HG03575 (cell line): ENCODE data around the gene SLC9A8.
"Not testable (repeated sequence)": the region's sequence is repeated elsewhere in the genome, so short reads cannot be mapped to it uniquely, and the experiment has no call there.

Source experiments
- ATAC-seq: cut with Tn5 transposase; IDR thresholded peaks from one replicate; pipeline ENCODE4 v1.9.1; 2021; ENCODE audit not compliant: unreplicated experiment, insufficient number of reproducible peaks, low FRiP score; ENCODE audit errors: extremely low read depth

SLC9A8 gene

DNA sequence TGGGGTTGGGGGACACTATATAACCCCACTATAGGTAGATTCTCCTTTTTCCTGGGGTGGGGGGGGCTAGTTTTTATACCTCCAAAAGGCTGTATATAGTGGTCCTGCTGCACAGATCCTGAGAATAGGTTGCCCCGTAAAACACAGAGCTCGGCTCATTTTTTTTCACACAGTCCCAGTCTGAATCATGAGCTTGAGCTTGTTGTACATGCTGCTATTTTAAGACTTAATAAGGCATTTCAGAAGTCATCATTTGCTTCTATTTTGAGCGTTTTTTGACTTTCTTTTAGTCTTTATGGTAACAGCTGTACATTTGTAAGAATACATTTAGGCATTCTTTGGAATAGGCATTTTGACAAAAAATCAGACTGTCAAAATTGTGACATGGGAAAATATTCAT, 30.5 kb downstream of the SLC9A8 start:
- ATAC-seq = no peak

DNA sequence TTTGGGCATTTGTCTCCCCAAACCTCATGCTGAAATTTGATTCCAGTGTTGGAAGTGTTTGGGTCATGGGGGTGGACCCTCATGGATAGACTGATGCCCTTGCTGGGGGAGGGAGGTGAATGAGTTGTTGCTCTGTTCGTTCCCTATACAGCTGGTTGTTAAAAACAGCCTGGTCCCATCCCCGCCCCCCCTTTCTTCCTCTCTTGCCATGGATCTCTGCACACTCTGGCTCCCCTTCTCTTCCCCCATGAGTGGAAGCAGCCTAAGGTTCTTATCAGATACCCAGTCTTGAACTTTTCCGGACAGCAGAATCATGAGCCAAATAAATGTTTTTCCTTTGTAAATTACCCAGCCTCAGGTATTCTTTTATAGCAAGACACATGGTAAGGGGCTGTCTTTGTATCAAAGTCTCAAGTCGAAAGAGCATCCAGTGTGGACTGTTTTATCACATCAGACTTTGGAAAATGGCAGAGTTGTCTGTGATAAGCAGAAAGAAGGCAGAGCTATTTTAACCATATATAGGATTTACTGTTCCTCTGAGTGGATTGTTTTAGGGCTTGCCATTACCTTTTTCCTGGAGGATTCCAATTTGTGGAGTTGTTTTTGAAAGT, 31.2 kb downstream of the SLC9A8 start:
- no peak for ATAC-seq

DNA sequence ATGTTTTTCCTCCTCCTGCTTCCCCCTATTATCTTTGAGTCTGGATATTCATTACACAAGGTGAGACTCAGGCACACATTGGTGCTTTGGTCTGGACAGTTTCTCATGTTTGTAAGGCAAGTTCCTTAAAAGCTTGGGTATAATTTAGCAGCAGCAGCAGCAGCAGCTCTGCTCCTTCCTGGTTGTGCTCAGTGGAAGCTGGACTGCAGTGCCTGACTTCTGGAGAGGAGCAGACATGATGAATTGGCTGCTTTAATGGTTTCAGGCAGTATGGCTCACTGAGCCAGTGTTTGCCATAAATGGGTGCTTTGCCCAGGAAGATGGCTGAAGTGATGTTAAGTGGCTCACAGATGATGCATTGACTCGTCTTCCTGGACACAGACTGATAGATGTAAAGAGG, 32.4 kb downstream of the SLC9A8 start:
- no peak for ATAC-seq

DNA sequence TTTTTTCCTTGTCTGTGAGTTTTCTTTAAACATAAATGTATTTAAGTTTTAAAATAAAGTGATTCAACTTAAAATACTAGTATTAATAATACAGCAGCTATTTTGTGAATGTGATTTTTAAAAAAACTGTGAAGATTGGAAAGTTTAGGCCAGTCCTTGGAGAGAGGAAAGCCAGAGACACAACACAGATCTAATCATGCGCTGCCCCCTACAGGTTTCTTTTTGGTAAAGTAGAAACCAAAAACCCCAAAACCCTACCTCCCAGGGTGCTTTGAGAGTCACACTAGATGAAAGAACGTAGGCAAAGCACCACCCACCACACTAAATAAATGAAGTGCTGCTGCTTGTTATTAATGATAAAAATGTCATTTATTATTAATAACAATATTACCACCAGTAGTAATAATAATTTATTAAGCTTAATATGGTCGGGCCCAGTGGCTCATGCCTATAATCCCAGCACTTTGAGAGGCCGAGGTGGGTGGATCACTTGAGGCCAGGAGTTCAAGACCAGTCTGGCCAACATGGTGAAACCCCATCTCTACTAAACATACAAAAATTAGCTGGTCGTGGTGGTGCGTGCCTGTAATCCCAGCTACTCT, 33.7 kb downstream of the SLC9A8 start:
- no peak for ATAC-seq

DNA sequence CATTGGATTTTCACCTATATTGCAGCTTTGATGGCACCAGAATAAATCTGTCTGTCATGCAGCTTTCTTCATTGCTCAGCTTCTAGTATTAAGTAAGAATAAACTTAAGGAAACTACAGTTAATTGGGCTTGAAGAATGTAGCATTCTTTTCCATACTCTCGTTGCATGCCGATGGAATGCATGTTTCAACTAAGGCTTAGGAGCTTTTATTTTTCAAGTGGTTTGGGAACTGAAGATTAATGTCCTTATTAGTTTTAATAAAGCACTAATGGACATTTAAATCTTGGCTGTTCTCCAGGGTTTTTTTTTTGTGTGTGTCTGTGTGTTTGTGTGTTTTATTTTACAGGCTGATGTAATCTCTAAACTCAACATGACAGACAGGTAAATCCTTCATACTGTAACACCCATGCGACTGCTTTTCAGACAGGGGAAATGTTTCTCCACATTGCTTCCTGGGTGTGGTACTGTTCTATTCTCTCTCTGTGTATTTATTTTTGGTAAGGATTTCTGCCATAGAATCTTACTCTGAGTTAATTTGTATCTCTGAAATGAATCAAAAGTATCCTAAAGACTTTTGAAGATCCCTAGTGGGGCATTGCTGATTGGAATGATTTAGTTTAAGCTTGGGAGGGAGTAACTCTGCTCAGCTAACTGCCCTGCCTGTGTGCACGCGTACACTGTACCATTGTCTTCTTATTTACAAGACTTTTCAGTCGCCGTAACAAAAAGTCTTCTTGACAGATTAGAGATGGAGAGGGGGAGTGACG, 38.0 kb downstream of the SLC9A8 start:
- ATAC-seq = no peak

DNA sequence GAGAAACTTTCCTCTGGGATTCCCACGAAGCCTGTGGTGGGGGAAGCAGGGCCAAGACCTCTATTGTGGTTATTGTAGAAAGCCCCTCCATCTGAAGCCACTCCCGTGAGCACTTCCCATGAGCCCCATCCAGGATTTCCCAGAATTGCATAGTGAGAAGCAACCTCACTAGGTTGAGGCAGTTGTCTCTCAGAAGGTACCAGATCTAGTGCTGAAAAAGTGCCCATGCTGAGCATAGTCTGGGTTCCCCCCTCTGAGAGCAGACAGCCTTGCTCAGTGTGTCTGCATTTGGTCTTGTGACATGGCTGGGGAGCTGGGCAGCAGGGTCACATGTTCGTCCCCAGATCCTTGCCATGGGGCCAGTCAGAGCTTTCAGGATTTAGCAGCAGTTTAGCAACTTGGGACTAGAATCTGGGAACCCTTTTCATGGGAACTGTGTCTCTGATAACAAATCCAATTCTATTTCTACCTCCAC, 38.6 kb downstream of the SLC9A8 start:
- ATAC-seq = no peak

DNA sequence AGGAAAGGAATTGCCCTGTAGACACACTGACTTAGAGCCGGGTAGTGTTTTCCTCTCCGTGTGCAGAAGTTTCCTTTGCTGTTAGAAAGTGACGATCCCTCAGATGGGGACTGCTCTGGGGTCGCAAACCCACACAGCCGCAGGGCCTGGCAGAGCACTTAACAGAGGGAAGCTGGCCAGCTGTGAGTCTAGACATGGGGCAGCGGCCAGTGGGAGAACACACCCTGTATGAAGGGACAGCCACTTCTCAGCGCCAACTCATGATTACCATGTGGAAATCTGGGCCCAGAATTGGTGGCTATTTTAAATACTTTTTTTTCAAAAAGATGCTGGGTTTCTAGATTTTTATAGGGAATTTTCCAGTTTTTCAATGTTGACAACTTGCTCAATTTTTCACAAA, 39.4 kb downstream of the SLC9A8 start:
- no peak for ATAC-seq

DNA sequence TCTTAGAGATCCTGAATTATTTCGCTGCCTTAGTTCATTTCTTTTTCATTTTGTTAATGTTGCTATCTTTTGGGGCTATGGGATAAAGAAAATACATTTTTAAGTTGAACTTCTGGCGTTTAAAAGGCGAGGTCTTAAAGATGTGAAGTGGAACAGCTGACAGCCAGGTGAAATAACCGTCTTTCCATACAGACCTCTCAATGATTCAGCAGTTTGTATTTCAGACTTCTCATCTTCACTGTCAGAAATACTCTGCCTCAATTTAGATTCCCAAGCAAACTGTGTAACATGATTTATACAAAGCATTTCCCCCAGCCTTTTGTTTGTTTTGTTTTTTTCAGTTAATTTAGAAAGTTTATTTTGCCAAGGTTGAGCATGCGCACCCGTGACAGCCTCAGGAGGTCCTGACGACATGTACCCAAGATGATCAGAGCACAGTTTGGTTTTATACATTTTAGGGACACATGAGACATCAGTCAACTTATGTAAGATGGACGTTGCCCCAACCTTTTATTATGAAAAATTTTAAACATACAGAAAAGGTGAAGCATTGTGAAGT, 40.0 kb downstream of the SLC9A8 start:
- no peak for ATAC-seq

DNA sequence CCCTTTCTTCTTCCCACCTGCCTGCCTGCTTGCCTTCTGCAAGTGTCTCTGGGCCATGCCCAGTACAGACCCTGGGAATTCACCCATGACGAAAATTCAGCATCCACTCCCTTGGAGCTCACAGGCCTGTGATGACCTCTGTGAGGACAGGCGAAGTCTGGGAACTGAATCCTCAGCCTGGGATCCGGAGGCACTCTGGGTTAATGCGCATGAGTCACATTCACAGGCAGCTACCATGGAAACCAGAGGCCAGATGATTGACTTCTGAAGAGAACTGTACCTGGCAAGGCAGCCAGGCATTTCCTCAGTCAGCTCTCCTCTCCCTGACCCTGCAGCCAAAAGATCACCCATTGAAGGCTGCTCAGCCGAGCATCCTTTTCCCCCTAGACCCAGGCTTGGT, 41.0 kb downstream of the SLC9A8 start:
- no peak for ATAC-seq

DNA sequence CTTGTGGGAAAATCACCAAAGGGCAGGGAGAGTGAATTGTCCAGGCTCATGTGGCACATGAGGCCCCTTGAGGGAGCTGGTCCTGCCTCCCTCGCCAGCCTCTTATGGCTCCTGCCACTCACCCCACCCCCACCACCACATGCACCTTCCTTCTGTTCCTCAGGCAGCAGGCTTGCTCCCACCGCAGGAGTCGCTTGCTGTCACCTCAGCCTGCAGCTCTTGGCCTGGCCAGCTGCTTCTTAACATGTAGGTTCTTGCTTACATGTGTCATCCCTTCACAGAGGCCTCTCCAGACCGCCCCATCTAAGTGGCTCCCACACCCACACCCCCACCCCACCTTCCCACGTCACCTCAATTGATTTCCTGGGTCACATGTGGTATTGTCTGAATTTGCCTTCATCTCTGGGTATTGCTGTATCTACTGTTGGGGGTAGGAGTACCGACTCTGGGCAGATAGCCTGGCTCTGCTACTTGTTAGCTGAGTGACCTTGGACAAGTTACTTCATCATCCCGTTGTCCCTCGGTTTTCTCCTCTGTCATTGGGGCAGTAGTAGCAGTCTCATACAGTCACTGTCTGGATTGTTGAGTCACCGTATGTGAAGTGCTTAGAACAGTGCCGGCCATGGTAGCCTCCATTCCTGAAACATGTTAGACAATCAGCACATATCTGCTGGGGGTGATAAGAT, 41.7 kb downstream of the SLC9A8 start:
- ATAC-seq = no peak

DNA sequence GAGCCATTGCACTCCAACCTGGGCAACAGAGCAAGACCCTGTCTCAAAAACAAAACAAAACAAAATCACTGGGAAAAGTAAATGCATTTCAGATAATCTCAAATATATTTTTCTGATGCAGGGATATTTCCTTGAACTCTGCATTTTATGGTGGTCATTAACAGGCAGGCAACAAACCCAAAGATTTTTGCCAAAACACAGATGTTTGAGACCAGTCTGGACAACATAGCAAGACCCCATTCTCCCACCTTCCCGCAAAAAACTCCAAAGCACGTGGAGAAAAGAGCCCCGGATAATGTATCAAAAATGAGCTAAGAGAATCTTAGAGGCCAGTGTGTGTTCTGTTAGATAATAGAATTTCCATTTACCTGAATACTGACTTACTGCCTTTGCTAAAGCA, 44.3 kb downstream of the SLC9A8 start:
- ATAC-seq = no peak

DNA sequence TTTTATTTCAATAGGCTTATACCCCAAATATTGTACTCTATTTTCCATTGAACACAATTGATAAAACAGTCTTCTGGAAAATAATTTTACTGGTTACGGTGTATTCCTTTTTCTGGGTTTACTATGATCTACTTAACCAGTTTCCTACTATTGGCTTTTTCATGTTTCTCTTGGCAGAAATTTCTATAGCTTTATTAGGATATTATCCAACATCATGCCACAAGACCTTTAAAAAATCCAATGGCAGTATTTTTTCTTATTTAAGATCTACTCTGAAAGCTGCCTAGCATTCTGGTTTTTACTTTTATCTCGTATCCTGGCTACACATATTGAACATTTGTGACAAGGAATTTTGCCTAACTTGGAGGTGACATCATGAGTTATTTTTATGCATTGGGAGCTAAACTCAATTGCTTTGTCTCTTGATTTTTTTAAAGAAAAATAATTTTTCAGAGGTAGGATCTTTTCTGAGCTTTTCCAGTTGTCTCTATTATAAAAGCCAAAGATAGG, 45.5 kb downstream of the SLC9A8 start:
- no peak for ATAC-seq

DNA sequence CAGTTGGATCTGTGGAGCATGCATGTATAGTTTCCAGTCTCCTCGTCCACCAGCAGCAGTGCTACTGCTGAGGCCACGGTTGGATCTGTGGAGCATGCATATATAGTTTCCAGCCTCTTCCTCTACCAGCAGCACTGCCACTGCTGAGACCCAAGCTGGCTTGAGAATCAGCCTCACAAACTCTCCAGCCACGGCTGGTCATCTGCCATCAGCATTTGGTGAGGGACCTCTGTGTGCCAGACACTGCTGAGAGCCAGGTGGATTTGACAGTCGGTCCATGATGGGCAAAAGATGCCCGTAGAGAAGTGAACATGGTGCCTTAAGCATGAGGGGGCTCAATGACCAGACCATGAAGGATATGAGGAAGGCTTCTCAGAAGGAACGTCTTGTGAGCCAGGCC, 46.4 kb downstream of the SLC9A8 start:
- no peak for ATAC-seq

DNA sequence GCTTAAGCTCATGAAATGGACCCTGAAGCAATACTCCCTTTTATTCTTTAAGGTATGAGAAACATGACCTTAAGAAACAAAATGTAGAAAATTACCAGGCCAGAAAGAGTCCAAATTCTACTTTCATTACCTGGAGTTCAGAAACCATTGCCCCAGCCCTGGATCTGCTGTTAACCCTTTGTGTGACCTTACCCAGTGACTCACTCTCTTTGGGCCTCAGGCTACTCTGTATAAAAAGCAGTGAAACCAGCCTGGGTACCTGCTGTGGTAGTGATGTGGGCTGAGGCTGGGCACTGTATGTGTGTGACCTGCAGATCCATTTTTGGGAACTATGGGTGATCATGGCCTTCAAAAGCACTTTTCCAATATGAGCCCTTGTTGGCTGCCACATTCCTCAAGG, 47.2 kb downstream of the SLC9A8 start:
- no peak for ATAC-seq

DNA sequence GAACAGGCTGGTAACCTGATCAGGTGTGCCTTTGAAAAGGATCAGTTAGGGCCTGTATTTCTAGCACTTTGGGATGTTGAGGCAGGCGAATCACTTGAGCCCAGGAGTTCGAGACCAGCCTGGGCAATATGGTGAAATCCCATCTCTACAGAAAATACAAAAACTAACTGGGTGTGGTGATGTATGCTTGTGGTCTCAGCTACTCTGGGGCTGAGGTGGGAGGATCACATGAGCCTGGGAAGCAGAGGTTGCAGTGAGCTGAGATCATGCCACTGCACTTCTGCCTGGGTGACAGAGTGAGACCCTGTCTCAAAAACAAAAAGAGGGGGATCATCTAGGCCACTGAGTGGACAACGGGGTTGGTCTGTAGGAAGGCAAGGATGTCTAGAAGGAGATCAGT, 48.6 kb downstream of the SLC9A8 start:
- ATAC-seq = not testable (repeated sequence)

DNA sequence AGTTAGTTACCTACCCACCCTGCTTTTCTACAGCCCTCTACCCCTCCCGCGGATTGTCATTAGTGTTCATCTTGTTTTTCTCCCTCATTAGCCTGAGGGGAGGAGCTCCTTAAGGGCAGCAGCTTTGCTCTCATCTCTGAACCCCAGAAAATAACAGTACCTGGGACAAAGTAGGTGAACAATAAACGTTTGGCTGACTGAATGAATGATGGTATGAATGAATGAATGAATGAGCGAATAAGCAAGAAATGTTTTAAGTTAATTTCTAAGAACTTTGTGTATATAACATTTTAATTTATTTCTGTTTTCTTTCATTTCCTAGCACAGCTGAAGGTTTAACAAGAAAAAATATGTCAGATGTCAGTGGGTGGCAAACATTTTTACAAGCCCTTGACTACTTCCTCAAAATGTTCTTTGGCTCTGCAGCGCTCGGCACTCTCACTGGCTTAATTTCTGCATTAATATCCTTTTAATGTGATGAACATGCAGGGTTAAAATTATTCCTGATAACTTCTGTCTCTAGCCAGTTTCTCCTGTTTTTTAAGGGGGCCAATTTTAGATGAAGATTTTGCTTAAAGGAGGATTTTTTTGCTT, 50.1 kb downstream of the SLC9A8 start:
- ATAC-seq = no peak

DNA sequence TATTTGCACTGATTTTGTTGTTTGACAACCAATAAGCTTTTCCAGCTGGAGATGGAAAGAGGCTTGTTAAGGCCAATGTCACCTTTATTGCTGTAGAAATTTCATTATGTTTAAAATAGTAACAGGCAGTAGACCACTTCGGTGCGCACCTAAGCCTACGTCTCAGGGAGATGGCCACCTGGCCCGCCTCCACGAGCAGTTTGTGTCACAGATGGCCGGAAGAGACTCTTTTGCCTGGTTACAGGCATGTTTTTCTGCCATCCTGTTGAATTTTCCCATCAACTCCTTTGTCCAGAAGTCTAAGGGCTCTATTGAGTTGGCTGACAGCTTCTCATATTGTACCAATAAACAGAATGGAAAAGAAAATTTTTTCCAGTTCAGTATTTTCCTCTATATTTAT, 51.0 kb downstream of the SLC9A8 start:
- no peak for ATAC-seq

DNA sequence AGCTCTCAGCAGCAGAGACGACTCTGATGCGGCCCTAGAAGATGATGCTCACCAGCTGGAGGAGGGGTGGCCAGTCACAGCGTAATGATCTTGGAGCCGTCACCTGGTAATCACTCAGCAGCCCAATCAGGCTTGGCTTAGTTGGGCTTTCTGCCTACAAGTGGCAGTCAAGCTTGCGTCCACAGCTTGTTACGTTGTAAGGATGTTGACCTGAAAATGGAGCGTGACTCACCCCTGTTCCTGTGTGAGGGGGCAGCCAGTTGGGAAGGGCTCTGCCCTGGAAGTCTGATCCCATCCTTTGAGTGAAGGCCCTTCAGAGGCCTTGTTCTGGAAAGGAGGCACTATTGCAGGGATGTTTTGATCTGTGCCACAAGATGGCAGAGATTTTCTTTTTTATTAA, 52.9 kb downstream of the SLC9A8 start:
- ATAC-seq = no peak

DNA sequence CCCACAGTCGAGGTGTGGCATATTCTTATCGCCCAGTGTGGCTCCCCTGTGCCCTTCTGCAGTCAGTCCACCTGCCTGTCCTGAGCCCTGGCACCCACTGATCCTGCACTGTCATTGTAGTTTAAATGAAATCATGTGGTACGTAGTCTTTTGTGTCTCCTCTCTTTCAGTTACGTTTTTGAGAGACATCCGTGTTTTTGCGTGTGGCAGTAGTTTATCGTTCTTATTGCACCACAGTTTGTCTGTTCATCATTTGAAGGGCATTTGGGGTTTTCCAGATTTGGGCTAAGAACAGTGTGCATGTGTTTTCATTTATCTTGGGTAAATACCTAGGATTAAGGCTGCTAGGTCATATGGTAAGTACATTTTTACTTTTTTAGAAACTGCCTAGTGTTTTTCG, 53.4 kb downstream of the SLC9A8 start:
- no peak for ATAC-seq
